ENCODE results near the gene GNA12. TPM values are rescaled to one million over a fixed set of nuclear protein-coding genes. Genes with fewer than 3 reads are reported as not detected.

Gene GNA12
- total RNA-seq, 1 donor from 2014 or later, result 29.5 TPM

DNA sequence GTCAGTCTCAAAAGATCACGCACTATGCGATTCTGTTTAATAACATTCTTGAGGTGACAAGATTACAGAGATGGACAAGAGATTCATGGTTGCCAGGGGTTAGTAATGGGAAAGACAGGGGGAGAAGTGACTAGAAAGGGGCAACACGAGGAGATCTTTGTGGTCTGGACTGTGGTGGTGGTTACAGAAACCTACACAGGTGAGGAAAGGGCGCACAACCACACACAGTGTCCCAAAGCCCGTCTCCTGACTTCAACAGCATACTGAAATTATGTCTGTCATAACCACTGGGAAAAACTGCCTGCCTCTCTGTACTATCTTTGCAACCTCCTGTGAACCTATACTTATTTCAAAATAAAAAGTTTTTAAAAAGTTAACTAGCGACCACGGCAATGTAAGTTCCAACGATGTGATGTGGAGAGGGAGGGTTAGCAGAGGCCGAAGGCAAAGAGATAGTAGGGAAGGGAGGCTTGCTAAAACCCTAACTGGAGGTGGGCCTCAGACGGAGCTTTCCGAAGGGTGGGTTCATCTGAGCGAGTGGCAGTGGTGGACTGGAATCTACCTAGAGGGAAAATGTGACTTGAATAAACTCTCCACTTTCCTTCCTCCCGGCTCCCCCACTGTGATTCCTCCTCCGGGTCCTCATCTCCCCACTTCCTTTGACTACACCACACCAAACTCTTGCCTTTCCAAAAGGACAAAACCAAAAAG is 43.7 kb downstream of the GNA12 start:
- no peaks in the 10 kb centered on the region for H3K27me3 ChIP-seq
- TF ChIP-seq, protein P1, sequence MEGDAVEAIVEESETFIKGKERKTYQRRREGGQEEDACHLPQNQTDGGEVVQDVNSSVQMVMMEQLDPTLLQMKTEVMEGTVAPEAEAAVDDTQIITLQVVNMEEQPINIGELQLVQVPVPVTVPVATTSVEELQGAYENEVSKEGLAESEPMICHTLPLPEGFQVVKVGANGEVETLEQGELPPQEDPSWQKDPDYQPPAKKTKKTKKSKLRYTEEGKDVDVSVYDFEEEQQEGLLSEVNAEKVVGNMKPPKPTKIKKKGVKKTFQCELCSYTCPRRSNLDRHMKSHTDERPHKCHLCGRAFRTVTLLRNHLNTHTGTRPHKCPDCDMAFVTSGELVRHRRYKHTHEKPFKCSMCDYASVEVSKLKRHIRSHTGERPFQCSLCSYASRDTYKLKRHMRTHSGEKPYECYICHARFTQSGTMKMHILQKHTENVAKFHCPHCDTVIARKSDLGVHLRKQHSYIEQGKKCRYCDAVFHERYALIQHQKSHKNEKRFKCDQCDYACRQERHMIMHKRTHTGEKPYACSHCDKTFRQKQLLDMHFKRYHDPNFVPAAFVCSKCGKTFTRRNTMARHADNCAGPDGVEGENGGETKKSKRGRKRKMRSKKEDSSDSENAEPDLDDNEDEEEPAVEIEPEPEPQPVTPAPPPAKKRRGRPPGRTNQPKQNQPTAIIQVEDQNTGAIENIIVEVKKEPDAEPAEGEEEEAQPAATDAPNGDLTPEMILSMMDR (IDR thresholded peaks at IDR 0.05), result no peak
- TF ChIP-seq POLR2AphosphoS5 (IDR thresholded peaks at IDR 0.05; ENCODE audit: insufficient read depth in 1 of 2, low read depth in 1 of 2) (no peak), POLR2A (IDR thresholded peaks at IDR 0.05) (no peak)
- intact Hi-C loops (cut with DNase I), result no loop called here
- no peaks in the 10 kb centered on the region for H3K36me3 ChIP-seq
- H3K4me1 ChIP-seq, result peaks cover 40% of the 10 kb centered on the region
- no peaks in the 10 kb centered on the region for H3K9me3 ChIP-seq
- no peak for DNase-seq (ENCODE audit: extremely low spot score in 2 of 2)
- H3K27ac ChIP-seq, result peak overlapping the region; percentile 54
- no peak overlapping the region for H3K4me3 ChIP-seq

GRCh38 chr7:2799253-2799652 is 44.9 kb downstream of the GNA12 start:
- no peaks in the 10 kb centered on the region for H3K27me3 ChIP-seq
- no peak overlapping the region for H3K4me3 ChIP-seq
- no peaks in the 10 kb centered on the region for H3K9me3 ChIP-seq
- intact Hi-C loops (cut with DNase I), result no loop called here
- TF ChIP-seq POLR2A (IDR thresholded peaks at IDR 0.05) (no peak), POLR2AphosphoS5 (IDR thresholded peaks at IDR 0.05; ENCODE audit: insufficient read depth in 1 of 2, low read depth in 1 of 2) (no peak)
- TF ChIP-seq, protein P1 (IDR thresholded peaks at IDR 0.05), result no peak
- peaks cover 0 to 3% of the 10 kb centered on the region in 2 donors for H3K36me3 ChIP-seq
- peaks cover 49% of the 10 kb centered on the region for H3K4me1 ChIP-seq
- no peak overlapping the region for H3K27ac ChIP-seq
- no peak for DNase-seq (ENCODE audit: extremely low spot score in 2 of 2)

GRCh38 chr7:2798669-2799068 is 45.4 kb downstream of the GNA12 start:
- H3K9me3 ChIP-seq, result no peaks in the 10 kb centered on the region
- H3K27me3 ChIP-seq, result no peaks in the 10 kb centered on the region
- peaks cover 0 to 3% of the 10 kb centered on the region in 2 donors for H3K36me3 ChIP-seq
- TF ChIP-seq POLR2AphosphoS5 (IDR thresholded peaks at IDR 0.05; ENCODE audit: insufficient read depth in 1 of 2, low read depth in 1 of 2) (no peak), POLR2A (IDR thresholded peaks at IDR 0.05) (no peak)
- TF ChIP-seq, protein P1 (IDR thresholded peaks at IDR 0.05), result no peak
- intact Hi-C loops (cut with DNase I), result no loop called here
- H3K4me3 ChIP-seq, result no peak overlapping the region
- no peak for DNase-seq (ENCODE audit: extremely low spot score in 2 of 2)
- peaks cover 45% of the 10 kb centered on the region for H3K4me1 ChIP-seq
- no peak overlapping the region for H3K27ac ChIP-seq

GRCh38 chr7:2796358-2797352 is 47.5 kb downstream of the GNA12 start:
- Histone ChIP-seq H3K9me3 (no peaks in the 10 kb centered on the region), H3K27ac (peak overlapping the region; percentile 82), H3K4me1 (peaks cover 25% of the 10 kb centered on the region), H3K4me3 (peak overlapping the region in 1 of 2 donors; percentile 0), H3K36me3 (peaks cover 0 to 9% of the 10 kb centered on the region in 2 donors), H3K27me3 (no peaks in the 10 kb centered on the region)
- DNase-seq (ENCODE audit: extremely low spot score in 2 of 2), result peak in 1 of 2 donors; percentile 94
- TF ChIP-seq, protein P1 (IDR thresholded peaks at IDR 0.05), result no peak
- no peak for TF ChIP-seq POLR2A (IDR thresholded peaks at IDR 0.05)
- TF ChIP-seq POLR2AphosphoS5 (IDR thresholded peaks at IDR 0.05; ENCODE audit: insufficient read depth in 1 of 2, low read depth in 1 of 2), result peak in 1 of 2 donors; percentile 66
- intact Hi-C loops (cut with DNase I), result no loop called here

Measured in vagina (tissue), 2 donors.